BLaER1 treated with 17β-estradiol and CSF1 and Interleukin-3, amounts not matched to agents 10 nM and 100 nM (cell line): ENCODE results near the gene ZNF429.

ENCODE experiments used
- H3K27ac ChIP-seq, 11 experiments: shearing (Covaris generic); formaldehyde crosslinking; 2 replicates each; pipeline ENCODE4 v1.8.1; 2022
- H3K27me3 ChIP-seq, 11 experiments: shearing (Covaris generic); formaldehyde crosslinking; 2 replicates each; pipeline ENCODE4 v1.8.1; 2022
- H3K36me3 ChIP-seq, 11 experiments: shearing (Covaris generic); formaldehyde crosslinking; 2 replicates each; pipeline ENCODE4 v1.8.1; 2022
- H3K4me1 ChIP-seq, 10 experiments: shearing (Covaris generic); formaldehyde crosslinking; 2 replicates each; pipeline ENCODE4 v1.8.1; 2022
- H3K4me2 ChIP-seq, 11 experiments: shearing (Covaris generic); formaldehyde crosslinking; 2 replicates each; pipeline ENCODE4 v1.8.1; 2022
- H3K4me3 ChIP-seq, 10 experiments: shearing (Covaris generic); formaldehyde crosslinking; 2 replicates each; pipeline ENCODE4 v1.8.1; 2022
- H3K9ac ChIP-seq, 11 experiments: shearing (Covaris generic); formaldehyde crosslinking; 2 replicates each; pipeline ENCODE4 v1.8.1; 2022
- H3K9me3 ChIP-seq, 11 experiments: shearing (Covaris generic); formaldehyde crosslinking; replicated peaks in 1 of 11; 2 replicates each; pipeline ENCODE4 v1.8.1; 2022
- H4K20me1 ChIP-seq, 11 experiments: shearing (Covaris generic); formaldehyde crosslinking; 2 replicates each; pipeline ENCODE4 v1.8.1; 2022
- Cebpa-rat ChIP-seq, 11 experiments: shearing (Covaris generic); IDR thresholded peaks; 2 replicates each; pipeline ENCODE4 v1.8.1; 2022

Gene ZNF429

GRCh38 chr19:21482863-21483276 is 22.5 kb upstream of the ZNF429 start:
- Histone ChIP-seq H3K27me3 (no peaks in the 10 kb centered on the region), H3K9ac (no peak overlapping the region), H3K36me3 (peaks cover 4 to 54% (median 33%) of the 10 kb centered on the region in 11 experiments; a peak in 18 of 22 replicates), H3K4me1 (no peaks in the 10 kb centered on the region), H4K20me1 (no peaks in the 10 kb centered on the region), H3K9me3 (peaks cover 61 to 73% (median 67%) of the 10 kb centered on the region in 11 experiments), H3K4me3 (peak overlapping the region in 1 of 10 experiments; percentile 9; a peak in 3 of 20 replicates), H3K27ac (no peak overlapping the region), H3K4me2 (no peak overlapping the region)
- TF ChIP-seq Cebpa-rat (IDR thresholded peaks at IDR 0.05): no peak

- Histone ChIP-seq H4K20me1 (no peaks in the 10 kb centered on the region), H3K4me2 (no peak overlapping the region), H3K27me3 (no peaks in the 10 kb centered on the region), H3K4me1 (no peaks in the 10 kb centered on the region), H3K9ac (no peak overlapping the region), H3K27ac (no peak overlapping the region), H3K4me3 (no peak overlapping the region), H3K9me3 (peaks cover 69 to 81% (median 75%) of the 10 kb centered on the region in 11 experiments), H3K36me3 (peaks cover 4 to 62% (median 40%) of the 10 kb centered on the region in 11 experiments; a peak in 18 of 22 replicates)
- TF ChIP-seq Cebpa-rat (IDR thresholded peaks at IDR 0.05): no peak
Measured at GRCh38 chr19:21483589-21484170, 21.7 kb upstream of the ZNF429 start.

- no peak for TF ChIP-seq Cebpa-rat (IDR thresholded peaks at IDR 0.05)
- peaks cover 77 to 91% (median 85%) of the 10 kb centered on the region in 11 experiments for H3K9me3 ChIP-seq
Measured at GRCh38 chr19:21484631-21485030, 20.8 kb upstream of the ZNF429 start.

GRCh38 chr19:21485926-21486325 is 19.5 kb upstream of the ZNF429 start:
- no peak overlapping the region for H3K9ac ChIP-seq

More at GRCh38 chr19:21484631-21485030, 20.8 kb upstream of the ZNF429 start:
- H3K27ac ChIP-seq: no peak overlapping the region
- no peaks in the 10 kb centered on the region for H3K27me3 ChIP-seq
- H3K4me1 ChIP-seq: no peaks in the 10 kb centered on the region
- no peaks in the 10 kb centered on the region for H4K20me1 ChIP-seq
- no peak overlapping the region for H3K4me3 ChIP-seq
- H3K4me2 ChIP-seq: no peak overlapping the region
- H3K36me3 ChIP-seq: peaks cover 6 to 70% (median 45%) of the 10 kb centered on the region in 11 experiments; a peak in 18 of 22 replicates
- no peak overlapping the region for H3K9ac ChIP-seq

GRCh38 chr19:21487969-21488368 is 17.4 kb upstream of the ZNF429 start:
- TF ChIP-seq Cebpa-rat (IDR thresholded peaks at IDR 0.05): no peak
- peaks cover 64 to 73% (median 65%) of the 10 kb centered on the region in 11 experiments for H3K9me3 ChIP-seq
- H3K4me1 ChIP-seq: no peaks in the 10 kb centered on the region
- H3K27ac ChIP-seq: no peak overlapping the region
- H3K27me3 ChIP-seq: no peaks in the 10 kb centered on the region
- no peak overlapping the region for H3K4me2 ChIP-seq
- no peaks in the 10 kb centered on the region for H4K20me1 ChIP-seq
- no peak overlapping the region for H3K9ac ChIP-seq
- no peak overlapping the region for H3K4me3 ChIP-seq
- peaks cover 6 to 58% (median 39%) of the 10 kb centered on the region in 11 experiments; a peak in 17 of 22 replicates for H3K36me3 ChIP-seq

More at GRCh38 chr19:21485926-21486325, 19.5 kb upstream of the ZNF429 start:
- peaks cover 83 to 93% (median 85%) of the 10 kb centered on the region in 11 experiments for H3K9me3 ChIP-seq
- no peak overlapping the region for H3K27ac ChIP-seq
- H3K4me1 ChIP-seq: no peaks in the 10 kb centered on the region
- H3K4me2 ChIP-seq: no peak overlapping the region
- no peak overlapping the region for H3K4me3 ChIP-seq
- no peaks in the 10 kb centered on the region for H3K27me3 ChIP-seq
- no peaks in the 10 kb centered on the region for H4K20me1 ChIP-seq
- H3K36me3 ChIP-seq: peaks cover 6 to 74% (median 56%) of the 10 kb centered on the region in 11 experiments; a peak in 18 of 22 replicates
- TF ChIP-seq Cebpa-rat (IDR thresholded peaks at IDR 0.05): no peak

GRCh38 chr19:21491146-21491545 is 14.3 kb upstream of the ZNF429 start:
- Histone ChIP-seq H3K4me3 (no peak overlapping the region), H4K20me1 (no peaks in the 10 kb centered on the region), H3K27me3 (no peaks in the 10 kb centered on the region), H3K9me3 (peaks cover 33 to 52% (median 41%) of the 10 kb centered on the region in 11 experiments), H3K4me2 (no peak overlapping the region), H3K9ac (no peak overlapping the region), H3K27ac (no peak overlapping the region), H3K36me3 (peaks cover 0 to 66% (median 39%) of the 10 kb centered on the region in 11 experiments; a peak in 18 of 22 replicates), H3K4me1 (no peaks in the 10 kb centered on the region)
- peak in 2 of 11 experiments; percentile 5 to 49; a peak in 1 of 22 replicates for TF ChIP-seq Cebpa-rat (IDR thresholded peaks at IDR 0.05)

GRCh38 chr19:21492947-21493906 is 12.2 kb upstream of the ZNF429 start:
- Histone ChIP-seq H3K36me3 (peaks cover 5 to 77% (median 47%) of the 10 kb centered on the region in 11 experiments; a peak in 18 of 22 replicates), H3K27me3 (no peaks in the 10 kb centered on the region), H3K4me3 (no peak overlapping the region), H4K20me1 (no peaks in the 10 kb centered on the region), H3K4me1 (no peaks in the 10 kb centered on the region), H3K9me3 (peaks cover 29 to 55% (median 45%) of the 10 kb centered on the region in 11 experiments), H3K9ac (no peak overlapping the region), H3K4me2 (no peak overlapping the region), H3K27ac (no peak overlapping the region)
- TF ChIP-seq Cebpa-rat (IDR thresholded peaks at IDR 0.05): no peak

- no peak overlapping the region for H3K4me3 ChIP-seq
- H4K20me1 ChIP-seq: no peaks in the 10 kb centered on the region
- H3K4me2 ChIP-seq: no peak overlapping the region
- H3K27ac ChIP-seq: no peak overlapping the region
- no peaks in the 10 kb centered on the region for H3K4me1 ChIP-seq
- H3K36me3 ChIP-seq: peaks cover 0 to 69% (median 38%) of the 10 kb centered on the region in 11 experiments; a peak in 15 of 22 replicates
- H3K9me3 ChIP-seq: peaks cover 17 to 59% (median 38%) of the 10 kb centered on the region in 11 experiments
- H3K9ac ChIP-seq: no peak overlapping the region
- no peak for TF ChIP-seq Cebpa-rat (IDR thresholded peaks at IDR 0.05)
- H3K27me3 ChIP-seq: no peaks in the 10 kb centered on the region
Measured at GRCh38 chr19:21496876-21497275, 8.5 kb upstream of the ZNF429 start.

- H3K9ac ChIP-seq: no peak overlapping the region
- no peaks in the 10 kb centered on the region for H3K4me1 ChIP-seq
- no peak overlapping the region for H3K4me2 ChIP-seq
- peaks cover 17 to 59% (median 38%) of the 10 kb centered on the region in 11 experiments for H3K9me3 ChIP-seq
- H3K36me3 ChIP-seq: peaks cover 0 to 59% (median 35%) of the 10 kb centered on the region in 11 experiments; a peak in 15 of 22 replicates
- no peaks in the 10 kb centered on the region for H3K27me3 ChIP-seq
- H3K27ac ChIP-seq: no peak overlapping the region
- no peak for TF ChIP-seq Cebpa-rat (IDR thresholded peaks at IDR 0.05)
- H3K4me3 ChIP-seq: no peak overlapping the region
- H4K20me1 ChIP-seq: no peaks in the 10 kb centered on the region
Measured at GRCh38 chr19:21498651-21499050, 6.8 kb upstream of the ZNF429 start.
